ENCODE data around the gene MOB3B. TPM values are rescaled to one million over a fixed set of nuclear protein-coding genes. Genes with fewer than 3 reads are reported as not detected.

The MOB3B gene
- total RNA-seq, 1 donor from 2014 or later, result 0.26 TPM

- peaks cover 7% of the 10 kb centered on the region for H3K27me3 Mint-ChIP-seq (ENCODE audit: insufficient read depth)
- H3K9me3 Mint-ChIP-seq, result peaks cover 3% of the 10 kb centered on the region
- DNase-seq (ENCODE audit: low spot score), result no peak
- intact Hi-C loops (cut with micrococcal nuclease), result no loop called here
- H3K27ac Mint-ChIP-seq, result no peak overlapping the region
- no peaks in the 10 kb centered on the region for H3K4me1 Mint-ChIP-seq (ENCODE audit: low read depth)
- H3K36me3 Mint-ChIP-seq (ENCODE audit: low read depth), result no peaks in the 10 kb centered on the region
- no peak overlapping the region for H3K4me3 Mint-ChIP-seq
Measured at GRCh38 chr9:27408001-27408400, 121.6 kb downstream of the MOB3B start.

- H3K4me1 Mint-ChIP-seq (ENCODE audit: low read depth), result no peaks in the 10 kb centered on the region
- intact Hi-C loops (cut with micrococcal nuclease), result no loop called here
- no peak for DNase-seq (ENCODE audit: low spot score)
- H3K27me3 Mint-ChIP-seq (ENCODE audit: insufficient read depth), result peaks cover 9% of the 10 kb centered on the region
- H3K4me3 Mint-ChIP-seq, result no peak overlapping the region
- H3K27ac Mint-ChIP-seq, result no peak overlapping the region
- H3K36me3 Mint-ChIP-seq (ENCODE audit: low read depth), result no peaks in the 10 kb centered on the region
- peaks cover 3% of the 10 kb centered on the region for H3K9me3 Mint-ChIP-seq
Measured at GRCh38 chr9:27407491-27407890, 122.1 kb downstream of the MOB3B start.

GRCh38 chr9:27404661-27405060 is 125.0 kb downstream of the MOB3B start:
- peaks cover 3% of the 10 kb centered on the region for H3K9me3 Mint-ChIP-seq
- intact Hi-C loops (cut with micrococcal nuclease), result no loop called here
- no peaks in the 10 kb centered on the region for H3K36me3 Mint-ChIP-seq (ENCODE audit: low read depth)
- no peaks in the 10 kb centered on the region for H3K4me1 Mint-ChIP-seq (ENCODE audit: low read depth)
- no peak for DNase-seq (ENCODE audit: low spot score)
- H3K4me3 Mint-ChIP-seq, result no peak overlapping the region
- H3K27me3 Mint-ChIP-seq (ENCODE audit: insufficient read depth), result peaks cover 5% of the 10 kb centered on the region
- no peak overlapping the region for H3K27ac Mint-ChIP-seq

- no peak overlapping the region for H3K4me3 Mint-ChIP-seq
- intact Hi-C loops (cut with micrococcal nuclease), result no loop called here
- peaks cover 3% of the 10 kb centered on the region for H3K9me3 Mint-ChIP-seq
- peaks cover 5% of the 10 kb centered on the region for H3K27me3 Mint-ChIP-seq (ENCODE audit: insufficient read depth)
- no peaks in the 10 kb centered on the region for H3K36me3 Mint-ChIP-seq (ENCODE audit: low read depth)
- no peak overlapping the region for H3K27ac Mint-ChIP-seq
- no peaks in the 10 kb centered on the region for H3K4me1 Mint-ChIP-seq (ENCODE audit: low read depth)
- no peak for DNase-seq (ENCODE audit: low spot score)
Measured at GRCh38 chr9:27402626-27403025, 127.0 kb downstream of the MOB3B start.

- Mint-ChIP-seq H3K9me3 (peaks cover 1% of the 10 kb centered on the region), H3K27me3 (ENCODE audit: insufficient read depth) (peaks cover 6% of the 10 kb centered on the region), H3K4me1 (ENCODE audit: low read depth) (no peaks in the 10 kb centered on the region), H3K27ac (no peak overlapping the region), H3K4me3 (no peak overlapping the region), H3K36me3 (ENCODE audit: low read depth) (no peaks in the 10 kb centered on the region)
- no peak for DNase-seq (ENCODE audit: low spot score)
- intact Hi-C loops (cut with micrococcal nuclease), result no loop called here
Measured at GRCh38 chr9:27400334-27400880, 129.2 kb downstream of the MOB3B start.

- Mint-ChIP-seq H3K27ac (no peak overlapping the region), H3K36me3 (ENCODE audit: low read depth) (no peaks in the 10 kb centered on the region), H3K27me3 (ENCODE audit: insufficient read depth) (peaks cover 8% of the 10 kb centered on the region), H3K4me3 (no peak overlapping the region), H3K4me1 (ENCODE audit: low read depth) (no peaks in the 10 kb centered on the region), H3K9me3 (no peaks in the 10 kb centered on the region)
- DNase-seq (ENCODE audit: low spot score), result no peak
- intact Hi-C loops (cut with micrococcal nuclease), result no loop called here
Measured at GRCh38 chr9:27398982-27399653, 130.5 kb downstream of the MOB3B start.

GRCh38 chr9:27396495-27396894 is 133.1 kb downstream of the MOB3B start:
- Mint-ChIP-seq H3K9me3 (no peaks in the 10 kb centered on the region), H3K4me1 (ENCODE audit: low read depth) (no peaks in the 10 kb centered on the region), H3K4me3 (no peak overlapping the region), H3K36me3 (ENCODE audit: low read depth) (no peaks in the 10 kb centered on the region), H3K27me3 (ENCODE audit: insufficient read depth) (peaks cover 7% of the 10 kb centered on the region), H3K27ac (no peak overlapping the region)
- DNase-seq (ENCODE audit: low spot score), result no peak
- intact Hi-C loops (cut with micrococcal nuclease), result no loop called here

- Mint-ChIP-seq H3K4me1 (ENCODE audit: low read depth) (no peaks in the 10 kb centered on the region), H3K9me3 (no peaks in the 10 kb centered on the region), H3K27me3 (ENCODE audit: insufficient read depth) (peaks cover 7% of the 10 kb centered on the region), H3K27ac (no peak overlapping the region), H3K4me3 (no peak overlapping the region), H3K36me3 (ENCODE audit: low read depth) (no peaks in the 10 kb centered on the region)
- intact Hi-C loops (cut with micrococcal nuclease), result no loop called here
- DNase-seq (ENCODE audit: low spot score), result no peak
Measured at GRCh38 chr9:27395484-27395921, 134.1 kb downstream of the MOB3B start.

GRCh38 chr9:27394826-27395201 is 134.8 kb downstream of the MOB3B start:
- no peaks in the 10 kb centered on the region for H3K4me1 Mint-ChIP-seq (ENCODE audit: low read depth)
- no peak overlapping the region for H3K27ac Mint-ChIP-seq
- H3K27me3 Mint-ChIP-seq (ENCODE audit: insufficient read depth), result peaks cover 7% of the 10 kb centered on the region
- intact Hi-C loops (cut with micrococcal nuclease), result no loop called here
- H3K4me3 Mint-ChIP-seq, result no peak overlapping the region
- H3K36me3 Mint-ChIP-seq (ENCODE audit: low read depth), result no peaks in the 10 kb centered on the region
- DNase-seq (ENCODE audit: low spot score), result no peak
- H3K9me3 Mint-ChIP-seq, result no peaks in the 10 kb centered on the region

- Mint-ChIP-seq H3K4me3 (no peak overlapping the region), H3K4me1 (ENCODE audit: low read depth) (no peaks in the 10 kb centered on the region), H3K27me3 (ENCODE audit: insufficient read depth) (peaks cover 9% of the 10 kb centered on the region), H3K36me3 (ENCODE audit: low read depth) (no peaks in the 10 kb centered on the region), H3K27ac (no peak overlapping the region), H3K9me3 (no peaks in the 10 kb centered on the region)
- DNase-seq (ENCODE audit: low spot score), result no peak
- intact Hi-C loops (cut with micrococcal nuclease), result no loop called here
Measured at GRCh38 chr9:27394154-27394825, 135.3 kb downstream of the MOB3B start.

- Mint-ChIP-seq H3K4me1 (ENCODE audit: low read depth) (no peaks in the 10 kb centered on the region), H3K36me3 (ENCODE audit: low read depth) (no peaks in the 10 kb centered on the region), H3K9me3 (no peaks in the 10 kb centered on the region), H3K4me3 (no peak overlapping the region), H3K27me3 (ENCODE audit: insufficient read depth) (peaks cover 12% of the 10 kb centered on the region), H3K27ac (no peak overlapping the region)
- DNase-seq (ENCODE audit: low spot score), result no peak
- intact Hi-C loops (cut with micrococcal nuclease), result no loop called here
Measured at GRCh38 chr9:27393054-27393846, 136.4 kb downstream of the MOB3B start.

GRCh38 chr9:27392451-27392850 is 137.2 kb downstream of the MOB3B start:
- Mint-ChIP-seq H3K27ac (no peak overlapping the region), H3K27me3 (ENCODE audit: insufficient read depth) (peaks cover 15% of the 10 kb centered on the region), H3K4me1 (ENCODE audit: low read depth) (no peaks in the 10 kb centered on the region), H3K9me3 (no peaks in the 10 kb centered on the region), H3K36me3 (ENCODE audit: low read depth) (no peaks in the 10 kb centered on the region), H3K4me3 (no peak overlapping the region)
- no peak for DNase-seq (ENCODE audit: low spot score)
- intact Hi-C loops (cut with micrococcal nuclease), result no loop called here

All from activated T-helper 1 cell treated with anti-CD3 and anti-CD28 coated beads, Interleukin-12 subunit alpha, Interleukin-12 subunit beta, Interleukin-2, Interleukin-4 antibody, amounts not matched to agents 30 ng/mL and 10 ng/mL and 1 ng/mL, durations not matched to agents 14 hours and 24 hours and 36 hours (primary cell).